ENCODE results near the gene SCMH1.

- no peak for TF ChIP-seq CTCF (IDR thresholded peaks at IDR 0.05)
- TF ChIP-seq POLR2A (IDR thresholded peaks at IDR 0.05): no peak
Measured at GRCh38 chr1:40988280-40988679, 253.8 kb downstream of the SCMH1 start.

Data from upper lobe of left lung (tissue), 4 donors.